Erythroblast (primary cell): ENCODE results near the gene CRELD1.

Source experiments
- GATA1 ChIP-seq: IDR thresholded peaks from 2 replicates; pipeline ENCODE4 v1.6.1; 2011; ENCODE audit warnings: low read depth, mild to moderate bottlenecking, control low read depth, low read length, moderate library complexity
- POLR2A ChIP-seq: IDR thresholded peaks from 2 replicates; pipeline ENCODE4 v1.6.1; 2011; ENCODE audit warnings: mild to moderate bottlenecking, low read length

DNA sequence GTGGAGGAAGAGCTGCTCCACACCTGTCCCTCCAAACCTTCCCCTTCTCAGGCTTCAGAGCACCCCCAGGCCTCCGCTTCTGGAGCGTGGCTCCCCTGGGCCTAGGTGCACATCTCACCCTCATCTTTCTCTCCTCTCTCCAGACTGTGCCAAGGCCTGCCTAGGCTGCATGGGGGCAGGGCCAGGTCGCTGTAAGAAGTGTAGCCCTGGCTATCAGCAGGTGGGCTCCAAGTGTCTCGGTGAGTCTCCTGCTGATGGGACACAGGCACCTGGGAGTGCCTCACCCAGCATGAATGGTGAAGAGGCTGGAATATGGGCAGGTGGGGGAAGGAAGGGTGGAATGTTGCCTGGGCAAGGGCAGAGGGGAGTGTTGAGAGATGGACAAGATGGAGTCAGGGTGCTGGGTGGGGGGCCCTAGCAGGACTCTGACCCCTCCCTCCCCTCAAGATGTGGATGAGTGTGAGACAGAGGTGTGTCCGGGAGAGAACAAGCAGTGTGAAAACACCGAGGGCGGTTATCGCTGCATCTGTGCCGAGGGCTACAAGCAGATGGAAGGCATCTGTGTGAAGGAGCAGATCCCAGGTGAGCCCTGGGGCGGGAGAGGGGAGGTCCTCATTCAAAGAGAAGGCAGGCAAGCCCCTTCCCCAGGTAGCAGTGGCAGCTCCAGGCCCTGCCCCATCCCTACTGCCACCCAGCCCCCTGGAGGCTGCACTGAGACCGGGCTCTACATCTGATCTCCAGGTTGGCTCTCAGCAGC, 9.5 kb downstream of the CRELD1 start:
- no peak for TF ChIP-seq POLR2A
- TF ChIP-seq GATA1, result no peak
